K562 (cell line): ENCODE data around the gene RAP1A. TPM values are rescaled to one million over a fixed set of nuclear protein-coding genes. Genes with fewer than 3 reads are reported as not detected.

Experiments
- ADNP ChIP-seq: fragments of 200-800 bp; sonication (Bioruptor generic); IDR thresholded peaks from 2 replicates; pipeline ENCODE4 v1.6.1; 2016; ENCODE audit warnings: missing genetic modification characterization, missing compliant biosample characterization
- BCL6 ChIP-seq: fragments of 250-450 bp; sonication (Bioruptor Pico); IDR thresholded peaks from 2 replicates; pipeline ENCODE4 v1.4.0; 2020
- CEBPB ChIP-seq: fragments of 450-650 bp; IDR thresholded peaks from 2 replicates; pipeline ENCODE4 v1.6.1; 2016; ENCODE audit warnings: missing genetic modification characterization, missing compliant biosample characterization
- FOXA1 ChIP-seq: fragments of 450-650 bp; IDR thresholded peaks from 2 replicates; pipeline ENCODE4 v1.6.1; 2016; ENCODE audit warnings: mild to moderate bottlenecking, borderline replicate concordance
- KAT7 ChIP-seq: sonication (generic); formaldehyde crosslinking; IDR thresholded peaks from 2 replicates; pipeline ENCODE4 v1.8.0; 2022; ENCODE audit warnings: missing genetic modification reagents, mild to moderate bottlenecking, borderline replicate concordance
- KLF13 ChIP-seq: fragments of 450-650 bp; IDR thresholded peaks from 2 replicates; pipeline ENCODE4 v1.6.1; 2016; ENCODE audit warnings: missing genetic modification characterization, low read depth, mild to moderate bottlenecking, missing compliant biosample characterization, moderate library complexity, borderline replicate concordance
- SMARCC2 ChIP-seq: fragments of 450-650 bp; IDR thresholded peaks from 2 replicates; pipeline ENCODE4 v1.6.1; 2017; ENCODE audit warnings: antibody characterized with exemption, moderate library complexity, mild to moderate bottlenecking, low read depth
- SMARCE1 ChIP-seq: fragments of 450-650 bp; IDR thresholded peaks from 2 replicates; pipeline ENCODE4 v1.7.1; 2016; ENCODE audit warnings: mild to moderate bottlenecking
- TCF7 ChIP-seq: sonication (generic); IDR thresholded peaks from 2 replicates; pipeline ENCODE4 v1.6.1; 2016; ENCODE audit warnings: antibody characterized with exemption, borderline replicate concordance
- TRIM28 ChIP-seq: fragments of 450-650 bp; IDR thresholded peaks from 2 replicates; pipeline ENCODE4 v1.6.1; 2017
- YBX1 ChIP-seq: fragments of 450-650 bp; IDR thresholded peaks from 2 replicates; pipeline ENCODE4 v1.7.1; 2016; ENCODE audit warnings: mild to moderate bottlenecking
- ZC3H11A ChIP-seq: IDR thresholded peaks from 2 replicates; pipeline ENCODE4 v1.6.1; 2012; ENCODE audit warnings: low read depth, low read length, improper control_type of control experiment
- ZNF586 ChIP-seq: fragments of 450-650 bp; formaldehyde crosslinking; conservative IDR thresholded peaks from 2 replicates; pipeline ENCODE4 v1.4.0; 2020; ENCODE audit warnings: mild to moderate bottlenecking, moderate library complexity
- ZSCAN32 ChIP-seq: fragments of 450-650 bp; formaldehyde crosslinking; IDR thresholded peaks from 2 replicates; pipeline ENCODE4 v1.4.0; 2020; ENCODE audit warnings: mild to moderate bottlenecking, moderate library complexity
- polyA plus RNA-seq, 8 experiments: library from polyadenylated mRNA; depleted of rRNA in 4 of 8; stranded (reverse) in 5 of 8; unstranded in 3 of 8; fragments of >200 nt; fragmentation: Nextera tagmentation in 2 of 8; fragmentation: Illumina TruSeq in 1 of 8; extraction: Ambion mirVana in 2 of 8; extraction: Trizol in 1 of 8; gene quantifications; 2 replicates each; pipeline versions ENCODE4 v1.2.1 to v1.2.3, GENCODE V29; 2011 to 2014; ENCODE audit warnings: inconsistent platforms in 1 of 8, missing spikeins in 1 of 8
- total RNA-seq, 7 experiments: library from RNA; depleted of rRNA in 6 of 7; stranded (reverse); fragments of >200 nt in 6 of 7; fragmentation: Illumina TruSeq in 2 of 7; extraction: Trizol in 2 of 7; gene quantifications; 2 replicates each; pipeline versions ENCODE4 v1.2.1 to v1.2.3, GENCODE V29; 2011 to 2021; ENCODE audit warnings: low replicate concordance in 1 of 7
- TF ChIP-seq, protein P1 (sequence below), 2 experiments: fragments of 450-650 bp in 1 of 2; sonication (generic) in 1 of 2; formaldehyde crosslinking in 1 of 2; IDR thresholded peaks; 2 replicates each; pipeline versions ENCODE4 v1.7.1 to v1.9.0; 2016 to 2022; ENCODE audit warnings: inconsistent platforms in 1 of 2, mild to moderate bottlenecking in 1 of 2, missing genetic modification reagents in 1 of 2
- TF ChIP-seq, protein P2 (sequence below): fragments of 450-650 bp; IDR thresholded peaks from 2 replicates; pipeline ENCODE4 v1.7.1; 2018; ENCODE audit warnings: mild to moderate bottlenecking, low read depth; ENCODE audit not compliant: partially characterized antibody

Gene RAP1A
- total and polyA plus RNA-seq, 9 of the 15 experiments (the other 6 are each of a cell fraction or from before 2014, with no cell fraction given), result 13.4 to 86.2 (median 32.5) TPM

DNA sequence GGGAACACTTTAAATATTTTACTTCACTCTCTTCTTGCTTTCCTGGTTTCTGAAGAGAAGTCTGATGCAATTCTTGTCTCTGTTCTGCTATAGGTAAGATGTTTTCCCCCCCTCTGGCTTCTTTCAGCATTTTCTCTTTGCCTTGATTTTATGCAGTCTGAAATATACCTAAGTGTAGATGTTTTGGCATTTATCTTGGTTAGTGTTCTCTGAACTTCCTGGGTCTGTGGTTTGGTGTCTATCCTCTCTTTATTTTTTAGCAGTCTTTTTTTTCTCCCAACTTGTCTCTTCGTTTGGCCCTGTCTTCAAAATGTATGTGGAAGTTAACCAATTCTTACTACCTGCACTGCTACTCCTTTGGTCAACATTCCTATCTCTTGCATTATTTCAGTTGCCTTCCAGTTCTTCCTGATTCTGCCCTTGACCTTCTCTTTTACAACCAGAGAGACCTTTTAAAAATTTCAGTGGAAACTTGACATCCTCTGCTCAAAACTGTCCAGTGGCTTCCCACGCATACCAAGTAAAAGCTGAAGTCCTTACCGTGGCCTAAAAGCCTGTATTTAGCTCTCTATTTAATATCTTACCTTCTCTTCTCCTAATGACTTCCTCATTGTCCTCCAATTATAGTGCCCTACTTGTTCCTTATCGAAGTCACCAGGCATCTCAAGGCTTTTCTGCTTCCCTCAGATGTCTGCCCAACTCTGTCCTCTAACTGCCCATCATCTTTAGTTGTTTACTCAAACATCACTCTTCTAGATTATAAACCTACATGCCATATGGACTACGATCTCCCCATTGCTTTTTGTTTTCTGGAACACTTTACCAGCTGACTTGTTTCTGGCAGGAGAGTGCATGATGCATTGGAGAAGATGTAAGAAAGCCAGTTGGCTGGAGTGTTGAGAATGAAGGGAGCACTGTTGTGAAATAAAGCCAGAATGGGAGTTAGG lies 40.9 kb downstream of the RAP1A start (continued):
- TF ChIP-seq, protein P1, sequence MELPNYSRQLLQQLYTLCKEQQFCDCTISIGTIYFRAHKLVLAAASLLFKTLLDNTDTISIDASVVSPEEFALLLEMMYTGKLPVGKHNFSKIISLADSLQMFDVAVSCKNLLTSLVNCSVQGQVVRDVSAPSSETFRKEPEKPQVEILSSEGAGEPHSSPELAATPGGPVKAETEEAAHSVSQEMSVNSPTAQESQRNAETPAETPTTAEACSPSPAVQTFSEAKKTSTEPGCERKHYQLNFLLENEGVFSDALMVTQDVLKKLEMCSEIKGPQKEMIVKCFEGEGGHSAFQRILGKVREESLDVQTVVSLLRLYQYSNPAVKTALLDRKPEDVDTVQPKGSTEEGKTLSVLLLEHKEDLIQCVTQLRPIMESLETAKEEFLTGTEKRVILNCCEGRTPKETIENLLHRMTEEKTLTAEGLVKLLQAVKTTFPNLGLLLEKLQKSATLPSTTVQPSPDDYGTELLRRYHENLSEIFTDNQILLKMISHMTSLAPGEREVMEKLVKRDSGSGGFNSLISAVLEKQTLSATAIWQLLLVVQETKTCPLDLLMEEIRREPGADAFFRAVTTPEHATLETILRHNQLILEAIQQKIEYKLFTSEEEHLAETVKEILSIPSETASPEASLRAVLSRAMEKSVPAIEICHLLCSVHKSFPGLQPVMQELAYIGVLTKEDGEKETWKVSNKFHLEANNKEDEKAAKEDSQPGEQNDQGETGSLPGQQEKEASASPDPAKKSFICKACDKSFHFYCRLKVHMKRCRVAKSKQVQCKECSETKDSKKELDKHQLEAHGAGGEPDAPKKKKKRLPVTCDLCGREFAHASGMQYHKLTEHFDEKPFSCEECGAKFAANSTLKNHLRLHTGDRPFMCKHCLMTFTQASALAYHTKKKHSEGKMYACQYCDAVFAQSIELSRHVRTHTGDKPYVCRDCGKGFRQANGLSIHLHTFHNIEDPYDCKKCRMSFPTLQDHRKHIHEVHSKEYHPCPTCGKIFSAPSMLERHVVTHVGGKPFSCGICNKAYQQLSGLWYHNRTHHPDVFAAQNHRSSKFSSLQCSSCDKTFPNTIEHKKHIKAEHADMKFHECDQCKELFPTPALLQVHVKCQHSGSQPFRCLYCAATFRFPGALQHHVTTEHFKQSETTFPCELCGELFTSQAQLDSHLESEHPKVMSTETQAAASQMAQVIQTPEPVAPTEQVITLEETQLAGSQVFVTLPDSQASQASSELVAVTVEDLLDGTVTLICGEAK (IDR thresholded peaks at IDR 0.05), result no peak; the same call in 1 of the 2 replicates
- TF ChIP-seq, protein P1 (CRISPR knock-in tag; IDR thresholded peaks at IDR 0.05), result no peak
- no peak for TF ChIP-seq TCF7
- TF ChIP-seq CEBPB, result peak; percentile 57
- no peak for TF ChIP-seq BCL6 (CRISPR knock-in tag)
- TF ChIP-seq ZC3H11A, result no peak
- TF ChIP-seq ZNF586 (CRISPR knock-in tag), result no peak
- peak; percentile 62; the same call in 1 of the 2 replicates for TF ChIP-seq FOXA1
- 0 out of 2 replicates have a peak, but pooled peaks have one; percentile 36 for TF ChIP-seq KAT7 (CRISPR knock-in tag)
- TF ChIP-seq SMARCE1, result peak; percentile 86
- TF ChIP-seq, protein P2, sequence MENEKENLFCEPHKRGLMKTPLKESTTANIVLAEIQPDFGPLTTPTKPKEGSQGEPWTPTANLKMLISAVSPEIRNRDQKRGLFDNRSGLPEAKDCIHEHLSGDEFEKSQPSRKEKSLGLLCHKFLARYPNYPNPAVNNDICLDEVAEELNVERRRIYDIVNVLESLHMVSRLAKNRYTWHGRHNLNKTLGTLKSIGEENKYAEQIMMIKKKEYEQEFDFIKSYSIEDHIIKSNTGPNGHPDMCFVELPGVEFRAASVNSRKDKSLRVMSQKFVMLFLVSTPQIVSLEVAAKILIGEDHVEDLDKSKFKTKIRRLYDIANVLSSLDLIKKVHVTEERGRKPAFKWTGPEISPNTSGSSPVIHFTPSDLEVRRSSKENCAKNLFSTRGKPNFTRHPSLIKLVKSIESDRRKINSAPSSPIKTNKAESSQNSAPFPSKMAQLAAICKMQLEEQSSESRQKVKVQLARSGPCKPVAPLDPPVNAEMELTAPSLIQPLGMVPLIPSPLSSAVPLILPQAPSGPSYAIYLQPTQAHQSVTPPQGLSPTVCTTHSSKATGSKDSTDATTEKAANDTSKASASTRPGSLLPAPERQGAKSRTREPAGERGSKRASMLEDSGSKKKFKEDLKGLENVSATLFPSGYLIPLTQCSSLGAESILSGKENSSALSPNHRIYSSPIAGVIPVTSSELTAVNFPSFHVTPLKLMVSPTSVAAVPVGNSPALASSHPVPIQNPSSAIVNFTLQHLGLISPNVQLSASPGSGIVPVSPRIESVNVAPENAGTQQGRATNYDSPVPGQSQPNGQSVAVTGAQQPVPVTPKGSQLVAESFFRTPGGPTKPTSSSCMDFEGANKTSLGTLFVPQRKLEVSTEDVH, result no peak
- no peak for TF ChIP-seq YBX1
- TF ChIP-seq ZSCAN32, result no peak
- TF ChIP-seq ADNP (tag), result no peak
- TF ChIP-seq KLF13 (tag), result no peak
- TF ChIP-seq TRIM28, result no peak
- TF ChIP-seq SMARCC2, result peak; percentile 77
